Pericardium fibroblast (primary cell): ENCODE measurements around the gene HDAC10. TPM values are rescaled to one million over a fixed set of nuclear protein-coding genes. Genes with fewer than 3 reads are reported as not detected.

Source experiments
- total RNA-seq: library from RNA; depleted of rRNA; stranded (reverse); fragments of >200 nt; gene quantifications from 2 replicates; pipeline ENCODE4 v1.2.3, GENCODE V29; 2015

The HDAC10 gene
- total RNA-seq = 20.8 and 39.8 TPM in 2 replicates

GRCh38 chr22:50250555-50251476 lies at the start of gene HDAC10:
Gene HDAC10, minus strand, starts transcription at chr22:50251265. Its CDS starts 233 bp downstream, at chr22:50251032.

GRCh38 chr22:50269970-50270665 lies 19.1 kb upstream of the HDAC10 start, which contains the start of gene MAPK11:
Gene MAPK11, minus strand, starts transcription at chr22:50270380. Its CDS starts 88 bp downstream, at chr22:50270292.

GRCh38 chr22:50261615-50262459 lies 10.8 kb upstream of the HDAC10 start, which contains the start of gene MAPK12:
Gene MAPK12, minus strand, starts transcription at chr22:50261683. Its CDS starts 174 bp downstream, at chr22:50261509.

GRCh38 chr22:50244420-50245213 lies 6.4 kb downstream of the HDAC10 start, which contains the start of gene TUBGCP6:
Gene TUBGCP6, minus strand, starts transcription at chr22:50245023. Its CDS starts 564 bp downstream, at chr22:50244459.

GRCh38 chr22:50200461-50201190 lies 50.4 kb downstream of the HDAC10 start, which contains the start of gene SELENOO:
Gene SELENOO, plus strand, starts transcription at chr22:50201011. Its CDS starts 26 bp downstream, at chr22:50201037.

Other genes with a start within 250 kb of the HDAC10 start
- not detected in 2 replicates for gene IL17REL, start 238.5 kb downstream of the HDAC10 start, total RNA-seq
- not detected in 2 replicates for gene TTLL8, start 193.0 kb downstream of the HDAC10 start, total RNA-seq
- 2.5 TPM in 1 of 2 replicates, not detected in the other for gene MLC1, start 165.8 kb downstream of the HDAC10 start, total RNA-seq
- 2.9 and 5.1 TPM in 2 replicates for gene MOV10L1, start 161.3 kb downstream of the HDAC10 start, total RNA-seq
- 0.35 and 0.60 TPM in 2 replicates for gene PANX2, start 80.5 kb downstream of the HDAC10 start, total RNA-seq
- 21.9 and 26.9 TPM in 2 replicates for gene TRABD, start 65.4 kb downstream of the HDAC10 start, total RNA-seq
- 24.5 and 33.3 TPM in 2 replicates for gene SELENOO, start 50.3 kb downstream of the HDAC10 start, total RNA-seq
- 18.3 and 23.2 TPM in 2 replicates for gene TUBGCP6, start 6.2 kb downstream of the HDAC10 start, total RNA-seq
- 29.5 and 36.9 TPM in 2 replicates for gene MAPK12, start 10.4 kb upstream of the HDAC10 start, total RNA-seq
- gene MAPK11, start 19.1 kb upstream of the HDAC10 start, total RNA-seq = 18.4 and 24.0 TPM in 2 replicates
- 143 and 157 TPM in 2 replicates for gene PLXNB2, start 56.4 kb upstream of the HDAC10 start, total RNA-seq
- 6.6 and 8.5 TPM in 2 replicates for gene DENND6B, start 75.7 kb upstream of the HDAC10 start, total RNA-seq
- 44.7 and 47.3 TPM in 2 replicates for gene PPP6R2, start 92.1 kb upstream of the HDAC10 start, total RNA-seq
- gene SBF1, start 223.8 kb upstream of the HDAC10 start, total RNA-seq = 53.8 and 57.3 TPM in 2 replicates
- gene ADM2, start 230.3 kb upstream of the HDAC10 start, total RNA-seq = 14.5 and 35.9 TPM in 2 replicates
- gene MIOX, start 235.6 kb upstream of the HDAC10 start, total RNA-seq = 0.43 TPM in 1 of 2 replicates, not detected in the other